Fibroblast of pulmonary artery (primary cell): Measurements from ENCODE around the gene REG4.

Source experiments
- DNase-seq: peaks from one replicate; pipeline ENCODE4 v3.0.0-alpha.2; 2010; ENCODE audit warnings: low read depth
- H3K4me3 ChIP-seq: replicated peaks from 2 replicates; pipeline ENCODE4 v1.5.1; 2011; ENCODE audit warnings: low read depth, mild to moderate bottlenecking, control low read depth, low read length, moderate library complexity
- CTCF ChIP-seq: IDR thresholded peaks from 2 replicates; pipeline ENCODE4 v1.5.1; 2011; ENCODE audit warnings: mild to moderate bottlenecking, control low read depth, low read length, inconsistent platforms; ENCODE audit errors: missing control alignments

The REG4 gene

GRCh38 chr1:119772298-119772697 is 39.0 kb downstream of the REG4 start:
- no peak overlapping the region for H3K4me3 ChIP-seq
- no peak for TF ChIP-seq CTCF
- DNase-seq: no peak

- no peak for TF ChIP-seq CTCF
- H3K4me3 ChIP-seq: no peak overlapping the region
- no peak for DNase-seq
These were observed 39.5 kb downstream of the REG4 start for GRCh38 chr1:119771770-119772169.

GRCh38 chr1:119771016-119771415 is 40.2 kb downstream of the REG4 start:
- no peak for DNase-seq
- TF ChIP-seq CTCF: no peak
- H3K4me3 ChIP-seq: no peak overlapping the region

- no peak for TF ChIP-seq CTCF
- DNase-seq: no peak
- no peak within 1 kb of the TSS for H3K4me3 ChIP-seq
These were observed 42.5 kb downstream of the REG4 start, which contains the start of gene HMGCS2 for GRCh38 chr1:119768778-119769177. HMGCS2 (minus strand) TSS chr1:119768905; CDS start chr1:119768844, 61 bp downstream.

GRCh38 chr1:119767486-119767885 is 43.8 kb downstream of the REG4 start:
- no peak for DNase-seq
- no peak for TF ChIP-seq CTCF
- no peak overlapping the region for H3K4me3 ChIP-seq

GRCh38 chr1:119766374-119766794 is 44.9 kb downstream of the REG4 start:
- no peak for TF ChIP-seq CTCF
- no peak overlapping the region for H3K4me3 ChIP-seq
- no peak for DNase-seq

- no peak for DNase-seq
- H3K4me3 ChIP-seq: no peak overlapping the region
- TF ChIP-seq CTCF: no peak
These were observed 47.0 kb downstream of the REG4 start for GRCh38 chr1:119764220-119764619.
